ENCODE data around the gene ITGA5. TPM values are rescaled to one million over a fixed set of nuclear protein-coding genes. Genes with fewer than 3 reads are reported as not detected.

Gene ITGA5
- total RNA-seq, 1 donor from 2014 or later = 55.3 TPM

DNA sequence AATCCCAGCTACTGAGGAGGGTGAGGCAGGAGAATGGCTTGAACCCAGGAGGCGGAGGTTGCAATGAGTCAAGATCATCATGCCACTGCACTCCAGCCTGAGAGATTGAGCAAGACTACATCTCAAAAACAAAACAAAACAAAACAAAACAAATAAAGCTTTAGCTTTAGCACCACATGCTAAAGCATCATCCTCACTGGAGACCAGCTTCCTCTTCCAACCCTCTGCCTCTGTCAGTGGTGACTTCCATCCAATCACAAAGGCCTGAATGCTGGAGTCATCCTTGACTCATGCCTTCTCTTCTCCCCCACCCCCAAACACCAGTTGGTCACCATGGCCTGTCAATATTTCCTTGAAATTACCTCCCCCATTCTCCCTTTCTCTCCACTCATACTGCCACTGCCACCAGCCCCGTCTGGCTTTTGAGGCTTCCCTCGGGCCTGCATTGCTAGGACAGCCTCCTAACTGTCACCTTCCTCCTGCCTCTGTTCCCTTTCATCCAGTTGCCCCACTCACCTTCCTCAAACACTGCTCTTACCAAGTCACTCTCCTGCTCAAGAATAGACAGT, 35.9 kb downstream of the ITGA5 start:
- H3K27ac ChIP-seq (replicated peaks) = no peak overlapping the region
- no peak for DNase-seq
- intact Hi-C loops (cut with micrococcal nuclease) = no loop called here
- TF ChIP-seq, protein P1, sequence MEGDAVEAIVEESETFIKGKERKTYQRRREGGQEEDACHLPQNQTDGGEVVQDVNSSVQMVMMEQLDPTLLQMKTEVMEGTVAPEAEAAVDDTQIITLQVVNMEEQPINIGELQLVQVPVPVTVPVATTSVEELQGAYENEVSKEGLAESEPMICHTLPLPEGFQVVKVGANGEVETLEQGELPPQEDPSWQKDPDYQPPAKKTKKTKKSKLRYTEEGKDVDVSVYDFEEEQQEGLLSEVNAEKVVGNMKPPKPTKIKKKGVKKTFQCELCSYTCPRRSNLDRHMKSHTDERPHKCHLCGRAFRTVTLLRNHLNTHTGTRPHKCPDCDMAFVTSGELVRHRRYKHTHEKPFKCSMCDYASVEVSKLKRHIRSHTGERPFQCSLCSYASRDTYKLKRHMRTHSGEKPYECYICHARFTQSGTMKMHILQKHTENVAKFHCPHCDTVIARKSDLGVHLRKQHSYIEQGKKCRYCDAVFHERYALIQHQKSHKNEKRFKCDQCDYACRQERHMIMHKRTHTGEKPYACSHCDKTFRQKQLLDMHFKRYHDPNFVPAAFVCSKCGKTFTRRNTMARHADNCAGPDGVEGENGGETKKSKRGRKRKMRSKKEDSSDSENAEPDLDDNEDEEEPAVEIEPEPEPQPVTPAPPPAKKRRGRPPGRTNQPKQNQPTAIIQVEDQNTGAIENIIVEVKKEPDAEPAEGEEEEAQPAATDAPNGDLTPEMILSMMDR (IDR thresholded peaks at IDR 0.05; ENCODE audit: borderline replicate concordance) = no peak
- no peaks in the 10 kb centered on the region for H3K9me3 ChIP-seq (replicated peaks)
- H3K36me3 ChIP-seq = no peaks in the 10 kb centered on the region
- no peak overlapping the region for H3K4me3 ChIP-seq
- H3K4me1 ChIP-seq = peaks cover 21% of the 10 kb centered on the region
- no peaks in the 10 kb centered on the region for H3K27me3 ChIP-seq (ENCODE audit: low read depth)

DNA sequence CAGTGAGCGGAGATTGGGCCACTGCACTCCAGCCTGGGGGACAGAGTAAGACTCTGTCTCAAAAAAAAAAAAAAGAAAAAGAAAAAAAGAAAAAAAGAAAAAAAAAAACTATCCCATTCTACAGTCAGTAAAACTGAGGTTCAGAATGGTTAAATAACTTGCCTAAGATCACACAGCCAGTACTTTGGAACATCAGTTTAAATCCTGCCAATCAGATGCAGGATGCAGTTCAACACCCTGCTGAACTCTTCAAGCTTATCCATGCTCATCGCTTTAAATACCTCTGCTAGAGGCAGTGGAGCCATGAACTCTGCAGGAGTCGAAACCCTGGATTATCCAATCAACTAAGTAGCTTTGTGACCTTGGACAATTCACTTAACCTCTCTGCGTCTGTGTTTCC, 37.9 kb downstream of the ITGA5 start:
- H3K36me3 ChIP-seq = no peaks in the 10 kb centered on the region
- TF ChIP-seq, protein P1 (IDR thresholded peaks at IDR 0.05; ENCODE audit: borderline replicate concordance) = no peak
- no peak for DNase-seq
- H3K9me3 ChIP-seq (replicated peaks) = no peaks in the 10 kb centered on the region
- intact Hi-C loops (cut with micrococcal nuclease) = no loop called here
- peaks cover 39% of the 10 kb centered on the region for H3K4me1 ChIP-seq
- no peaks in the 10 kb centered on the region for H3K27me3 ChIP-seq (ENCODE audit: low read depth)
- no peak overlapping the region for H3K4me3 ChIP-seq
- no peak overlapping the region for H3K27ac ChIP-seq (replicated peaks)

DNA sequence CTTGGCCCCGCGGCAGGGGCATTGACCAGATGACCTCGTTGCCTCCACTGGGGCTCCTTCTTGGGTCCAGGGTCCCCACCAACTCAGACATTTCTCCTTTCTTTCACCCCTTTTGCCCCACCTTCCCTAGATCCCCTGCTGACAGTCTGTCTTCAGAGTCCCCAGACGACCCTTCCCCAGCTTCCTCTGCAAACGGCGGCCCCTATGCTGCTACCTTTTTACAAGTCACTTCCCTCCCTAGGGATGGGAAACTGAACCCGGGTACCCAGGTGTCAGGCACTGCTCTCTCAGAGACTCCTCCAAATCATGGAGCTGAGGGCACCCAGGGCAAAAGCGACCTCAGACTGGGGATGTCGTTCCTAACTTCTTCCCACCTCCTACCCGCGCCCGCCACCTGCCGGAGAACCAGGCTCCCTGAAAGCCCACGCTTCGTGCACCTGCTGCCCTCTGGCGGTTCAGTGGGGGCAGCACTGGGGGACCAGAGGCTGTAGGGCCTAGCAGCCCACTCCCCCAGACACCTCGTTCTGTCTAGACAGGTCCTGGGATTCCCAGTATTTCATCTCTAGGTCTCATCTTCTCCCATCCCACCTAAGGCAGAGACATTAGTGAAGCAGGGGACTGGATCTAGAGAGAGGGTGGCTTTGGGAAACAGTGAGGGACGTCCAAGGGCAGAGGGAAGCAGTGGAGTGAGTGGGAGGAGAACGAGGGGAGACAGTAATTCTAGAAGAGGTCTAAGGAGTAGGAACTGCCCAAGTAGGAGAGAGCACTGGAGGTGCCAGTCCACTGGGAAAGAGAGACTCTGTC, 39.5 kb downstream of the ITGA5 start:
- Histone ChIP-seq H3K27ac (replicated peaks) (peak overlapping the region; percentile 89), H3K36me3 (no peaks in the 10 kb centered on the region), H3K9me3 (replicated peaks) (no peaks in the 10 kb centered on the region), H3K27me3 (ENCODE audit: low read depth) (no peaks in the 10 kb centered on the region), H3K4me1 (peaks cover 44% of the 10 kb centered on the region), H3K4me3 (peak overlapping the region; percentile 65)
- TF ChIP-seq, protein P1 (IDR thresholded peaks at IDR 0.05; ENCODE audit: borderline replicate concordance) = no peak
- intact Hi-C loops (cut with micrococcal nuclease) = no loop called here
- peak; percentile 92 for DNase-seq

DNA sequence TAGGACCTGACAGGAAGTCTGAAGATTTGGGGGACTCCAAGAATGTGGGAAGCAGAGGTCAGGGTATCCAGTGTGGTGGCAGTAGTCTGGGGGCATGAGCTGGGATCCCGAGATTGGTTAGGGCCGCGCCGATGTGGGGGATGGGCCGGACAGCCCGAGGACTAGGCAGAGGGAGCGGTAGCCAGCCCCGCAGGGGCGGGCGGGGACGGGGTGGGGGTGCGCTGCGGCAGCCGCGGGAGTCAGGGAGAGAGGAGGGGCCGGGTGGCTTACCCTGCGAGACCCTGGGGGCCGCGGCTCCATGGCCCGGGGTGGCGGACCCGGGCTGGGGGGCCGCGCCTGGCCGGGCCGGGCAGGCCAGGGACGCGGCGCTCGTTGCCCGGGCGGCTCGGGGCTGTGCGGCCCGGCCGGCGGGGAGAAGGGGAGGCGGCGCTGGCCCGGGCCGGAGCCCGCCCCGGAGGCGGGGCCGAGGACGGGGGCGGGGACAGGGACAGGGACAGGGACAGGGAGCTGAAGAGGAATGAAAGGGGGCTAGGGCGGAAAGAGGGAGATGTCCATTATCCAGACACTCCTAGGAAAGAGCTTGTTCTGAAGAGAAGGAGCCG, 40.2 kb downstream of the ITGA5 start:
- H3K27me3 ChIP-seq (ENCODE audit: low read depth) = no peaks in the 10 kb centered on the region
- no peaks in the 10 kb centered on the region for H3K36me3 ChIP-seq
- TF ChIP-seq, protein P1 (IDR thresholded peaks at IDR 0.05; ENCODE audit: borderline replicate concordance) = no peak
- intact Hi-C loops (cut with micrococcal nuclease) = no loop called here
- H3K4me1 ChIP-seq = peaks cover 52% of the 10 kb centered on the region
- DNase-seq = peak; percentile 81
- peak overlapping the region; percentile 89 for H3K27ac ChIP-seq (replicated peaks)
- peak overlapping the region; percentile 65 for H3K4me3 ChIP-seq
- no peaks in the 10 kb centered on the region for H3K9me3 ChIP-seq (replicated peaks)

DNA sequence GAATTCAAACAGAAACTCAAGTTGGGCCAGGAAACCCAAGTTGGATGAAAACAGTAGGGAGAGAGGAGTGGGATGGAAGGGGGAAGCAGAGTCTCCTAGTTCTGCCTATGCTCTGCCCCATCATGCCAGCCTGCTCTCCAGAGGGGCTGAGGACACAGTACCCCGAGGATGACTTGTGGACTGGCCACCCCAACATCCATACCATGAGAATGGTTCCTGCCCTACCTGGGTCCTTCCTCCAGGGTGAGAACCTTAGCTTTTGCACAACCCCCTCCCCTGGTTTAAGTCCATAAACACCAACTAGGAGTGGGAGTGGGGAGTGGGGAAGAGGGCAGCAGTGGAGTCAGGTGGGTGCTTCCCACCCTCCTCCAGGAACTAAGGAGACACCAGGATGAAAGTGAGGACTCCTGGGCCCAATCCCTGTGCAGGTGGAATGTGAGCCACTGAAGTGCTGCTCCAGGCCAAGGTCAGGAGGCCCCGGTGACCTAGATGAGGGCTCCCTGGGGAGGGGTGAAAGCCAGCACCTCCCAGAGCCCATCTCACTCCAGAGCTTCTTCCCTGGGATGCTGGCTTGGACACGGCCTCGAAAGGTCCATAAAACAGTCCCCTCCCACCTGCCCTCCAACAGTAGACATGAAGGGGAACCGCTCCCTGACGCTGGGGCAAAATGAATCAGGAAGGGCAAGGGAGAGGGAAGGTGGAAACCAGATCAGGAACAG, 41.1 kb downstream of the ITGA5 start:
- Histone ChIP-seq H3K9me3 (replicated peaks) (no peaks in the 10 kb centered on the region), H3K4me1 (peaks cover 58% of the 10 kb centered on the region), H3K4me3 (peak overlapping the region; percentile 65), H3K36me3 (no peaks in the 10 kb centered on the region), H3K27ac (replicated peaks) (peak overlapping the region; percentile 89), H3K27me3 (ENCODE audit: low read depth) (no peaks in the 10 kb centered on the region)
- no peak for DNase-seq
- intact Hi-C loops (cut with micrococcal nuclease) = no loop called here
- TF ChIP-seq, protein P1 (IDR thresholded peaks at IDR 0.05; ENCODE audit: borderline replicate concordance) = no peak

All from left ventricle myocardium inferior (tissue), 1 donor.